Measurements from ENCODE around the gene CENPV. TPM values are rescaled to one million over a fixed set of nuclear protein-coding genes. Genes with fewer than 3 reads are reported as not detected.
A peak's percentile ranks its signal among the peaks of the same experiment; 100 is the strongest.

The CENPV gene
- total and polyA plus RNA-seq, 2 of the 13 experiments (the other 11 are each of a cell fraction or from before 2014, with no cell fraction given), result 193 to 292 TPM

- DNase-seq (ENCODE audit: low spot score), result no peak
- H3K4me1 ChIP-seq (ENCODE audit: insufficient read depth, low read length), result peaks cover 87% of the 10 kb centered on the region
- no peak overlapping the region for H3K9ac ChIP-seq (ENCODE audit: insufficient read depth, low read depth, low read length)
- no peak overlapping the region for H3K4me2 ChIP-seq (ENCODE audit: low read depth, low read length)
- in situ Hi-C loops (cut with HindIII; ENCODE audit: extremely low pct_ligation_motif_present, low pct_unique_long_range_greater_than_20kb), result no loop called here
- CTCF ChIA-PET (ENCODE audit: low intra/inter-chr PET ratio, low total read pairs), result no interaction called here
- intact Hi-C loops (cut with micrococcal nuclease; ENCODE audit: unreplicated experiment), result no loop called here
- H3K9me3 ChIP-seq (ENCODE audit: low read length), result no peaks in the 10 kb centered on the region
- peak overlapping the region; percentile 51 for H3K27ac ChIP-seq (ENCODE audit: extremely low read length, insufficient read depth, low read length)
- no peaks in the 10 kb centered on the region for H3K79me2 ChIP-seq (ENCODE audit: insufficient read depth, low read length)
- FAIRE-seq, result no peak
- no peaks in the 10 kb centered on the region for H4K20me1 ChIP-seq (ENCODE audit: insufficient read depth, low read length)
- H2AFZ ChIP-seq (ENCODE audit: low read length), result no peak overlapping the region
- no peaks in the 10 kb centered on the region for H3K27me3 ChIP-seq (ENCODE audit: control insufficient read depth in 1 of 2, insufficient read depth in 2 of 2, low read length in 2 of 2)
- peaks cover 0 to 5% of the 10 kb centered on the region in 2 experiments; a peak in 1 of 5 replicates for H3K36me3 ChIP-seq (replicated peaks in 1 of 2; ENCODE audit: control insufficient read depth in 1 of 2, insufficient read depth in 2 of 2, low read length in 2 of 2)
- POLR2A ChIA-PET, result interaction anchor here (1.3 to 11.1 kb wide), 7 partner anchors 12 to 136 kb away, joined by 4 to 111 read pairs (median 11); partner anchors contain the start of genes CENPV, NCOR1 and UBB
- ATAC-seq, result no peak
- TF ChIP-seq, protein P1, sequence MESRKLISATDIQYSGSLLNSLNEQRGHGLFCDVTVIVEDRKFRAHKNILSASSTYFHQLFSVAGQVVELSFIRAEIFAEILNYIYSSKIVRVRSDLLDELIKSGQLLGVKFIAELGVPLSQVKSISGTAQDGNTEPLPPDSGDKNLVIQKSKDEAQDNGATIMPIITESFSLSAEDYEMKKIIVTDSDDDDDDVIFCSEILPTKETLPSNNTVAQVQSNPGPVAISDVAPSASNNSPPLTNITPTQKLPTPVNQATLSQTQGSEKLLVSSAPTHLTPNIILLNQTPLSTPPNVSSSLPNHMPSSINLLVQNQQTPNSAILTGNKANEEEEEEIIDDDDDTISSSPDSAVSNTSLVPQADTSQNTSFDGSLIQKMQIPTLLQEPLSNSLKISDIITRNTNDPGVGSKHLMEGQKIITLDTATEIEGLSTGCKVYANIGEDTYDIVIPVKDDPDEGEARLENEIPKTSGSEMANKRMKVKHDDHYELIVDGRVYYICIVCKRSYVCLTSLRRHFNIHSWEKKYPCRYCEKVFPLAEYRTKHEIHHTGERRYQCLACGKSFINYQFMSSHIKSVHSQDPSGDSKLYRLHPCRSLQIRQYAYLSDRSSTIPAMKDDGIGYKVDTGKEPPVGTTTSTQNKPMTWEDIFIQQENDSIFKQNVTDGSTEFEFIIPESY (CRISPR knock-in tag; IDR thresholded peaks at IDR 0.05), result peak; percentile 35; the same call in 1 of the 2 replicates
- TF ChIP-seq KLF11 (CRISPR knock-in tag; IDR thresholded peaks at IDR 0.05) (no peak), ZBTB4 (CRISPR knock-in tag; IDR thresholded peaks at IDR 0.05; ENCODE audit: borderline replicate concordance) (peak; percentile 74; the same call in 1 of the 2 replicates), ELF4 (CRISPR knock-in tag; IDR thresholded peaks at IDR 0.05; ENCODE audit: borderline replicate concordance) (no peak), ZBTB38 (CRISPR knock-in tag; IDR thresholded peaks at IDR 0.05) (peak; percentile 66; the same call in 1 of the 2 replicates), MBNL3 (CRISPR knock-in tag; conservative IDR thresholded peaks at IDR 0.05) (no peak), YEATS2 (CRISPR knock-in tag; IDR thresholded peaks at IDR 0.05; ENCODE audit: borderline replicate concordance) (no peak)
- no peak overlapping the region for H3K4me3 ChIP-seq (replicated peaks in 1 of 3; ENCODE audit: insufficient read depth in 1 of 3, low read depth in 2 of 3, low read length in 3 of 3)
- WGBS (ENCODE audit: low lambda C conversion rate), result 94% methylated on average over 13 of the region's 13 CpGs
- BruUV-seq (replicated peaks), result no TSS peak
Observed at GRCh38 chr17:16301963-16302855, 51.1 kb downstream of the CENPV start.

All from HepG2 (cell line).